ENCODE data around the gene RNPS1.
A peak's percentile ranks its signal among the peaks of the same experiment; 100 is the strongest.

The RNPS1 gene

GRCh38 chr16:2206420-2206779, 61.5 kb downstream of the RNPS1 start:
- H3K27ac ChIP-seq, result peak overlapping the region; percentile 89

DNA sequence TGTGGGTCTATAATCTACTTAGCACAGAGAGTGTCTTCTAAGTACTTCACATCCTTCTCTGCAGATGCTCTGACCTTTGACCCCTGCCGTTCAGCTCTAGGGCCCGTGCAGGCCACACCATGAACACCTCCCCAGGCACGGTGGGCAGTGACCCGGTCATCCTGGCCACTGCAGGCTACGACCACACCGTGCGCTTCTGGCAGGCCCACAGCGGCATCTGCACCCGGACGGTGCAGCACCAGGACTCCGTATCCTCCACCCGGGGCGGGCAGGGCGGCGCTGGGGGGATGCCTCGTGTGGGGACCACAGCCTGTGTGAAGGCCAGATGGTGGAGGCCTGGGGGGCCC, 62.0 kb downstream of the RNPS1 start:
- peak overlapping the region; percentile 89 for H3K27ac ChIP-seq
- no peak for TF ChIP-seq CTCF (conservative IDR thresholded peaks at IDR 0.05)

More at GRCh38 chr16:2206420-2206779, 61.5 kb downstream of the RNPS1 start:
- TF ChIP-seq CTCF (conservative IDR thresholded peaks at IDR 0.05), result no peak

DNA sequence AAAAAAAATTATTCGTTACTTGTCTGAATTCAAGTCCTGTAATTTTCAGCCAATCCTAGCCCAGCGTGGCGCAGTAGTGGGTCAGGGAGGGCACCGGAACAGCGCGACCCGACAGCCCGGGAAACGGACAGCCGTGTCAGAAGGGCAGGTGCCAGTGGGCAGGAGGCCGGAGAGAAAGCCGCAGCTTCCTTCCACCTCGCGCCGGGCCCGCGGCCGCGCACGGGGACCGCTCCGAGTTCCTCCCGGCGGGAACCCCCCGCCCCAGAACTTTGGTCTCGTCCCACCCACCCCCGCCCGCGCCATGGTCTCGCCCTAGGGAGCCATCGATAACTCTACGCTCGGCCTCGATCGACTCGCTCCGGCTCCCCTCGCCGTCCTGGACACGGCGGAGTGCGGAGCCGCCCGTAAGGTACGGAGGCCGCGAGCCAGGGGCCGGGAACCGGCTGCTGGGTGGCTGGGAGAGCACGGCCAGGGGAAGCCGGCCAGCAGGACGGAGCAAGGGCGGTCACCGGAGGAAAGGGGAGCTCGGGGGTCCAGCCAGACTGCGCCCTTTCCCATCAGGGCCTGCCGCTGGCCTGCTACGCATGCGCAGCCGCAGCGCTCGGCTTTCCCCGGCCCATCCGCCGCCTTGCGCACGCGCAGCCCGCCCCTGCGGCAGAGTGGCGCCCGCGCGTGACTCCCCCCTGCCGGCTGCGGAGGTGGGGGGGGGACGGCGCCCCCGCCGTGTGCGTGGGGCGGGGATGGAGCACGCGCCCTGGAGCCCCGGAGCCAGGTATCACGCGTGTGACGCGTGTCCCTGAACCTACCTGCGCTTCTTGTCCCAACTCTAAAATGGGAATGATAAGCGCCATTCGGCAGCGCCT, 62.6 kb downstream of the RNPS1 start, which contains the start of gene MLST8:
Gene MLST8 (plus strand): TSS at position 351 of the 863 bp plus-strand sequence. CDS start 632 bp downstream, outside the sequence.
- TF ChIP-seq CTCF (conservative IDR thresholded peaks at IDR 0.05), result no peak
- peak within 1 kb of the TSS; percentile 89 for H3K27ac ChIP-seq

DNA sequence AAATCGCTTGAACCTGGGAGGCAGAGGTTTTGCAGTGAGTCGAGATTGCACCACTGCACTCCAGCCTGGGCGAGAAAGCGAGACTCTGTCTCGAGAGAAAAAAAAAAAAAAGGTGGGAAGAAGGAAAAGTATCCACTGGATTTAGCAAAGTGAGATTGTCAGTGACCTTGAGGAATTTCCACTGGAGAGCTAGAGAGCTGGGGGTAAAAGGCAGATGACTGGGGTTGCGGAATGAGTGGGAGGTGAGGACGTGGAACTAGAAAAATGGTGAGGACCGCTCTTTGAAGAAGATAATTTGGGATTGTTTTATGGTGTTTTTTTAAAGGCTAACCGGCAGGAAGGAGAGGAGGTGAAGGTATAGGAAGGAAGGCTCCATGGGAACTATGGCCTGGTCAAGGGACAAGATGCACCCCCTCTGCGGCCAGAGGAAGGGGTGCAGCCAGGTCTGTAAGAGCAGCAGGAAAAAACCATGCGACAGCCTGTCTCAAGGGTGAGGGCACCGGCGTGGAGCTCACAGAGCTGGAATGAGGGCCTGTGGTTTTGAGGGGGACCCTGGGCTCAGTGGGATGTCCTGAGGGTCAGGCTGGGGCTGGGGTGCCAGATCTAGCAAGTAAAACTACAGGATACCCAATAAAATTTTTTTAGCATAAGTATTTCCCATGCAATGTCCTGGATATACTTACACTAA, 63.4 kb downstream of the RNPS1 start:
- TF ChIP-seq CTCF (conservative IDR thresholded peaks at IDR 0.05), result no peak
- H3K27ac ChIP-seq, result peak overlapping the region; percentile 89

Data from VCaP (cell line).